Peyer's patch (tissue), 4 donors: ENCODE data around the gene CES5A.
"Not testable (repeated sequence)": the region's sequence is repeated elsewhere in the genome, so short reads cannot be mapped to it uniquely, and the experiment has no call there.

Experiments used
- POLR2A ChIP-seq, 2 donors: fragments of 450-650 bp; IDR thresholded peaks; one replicate each; pipeline ENCODE4 v1.5.1; 2017; ENCODE audit warnings: antibody characterized with exemption in 2 of 2, mild to moderate bottlenecking in 2 of 2, moderate library complexity in 2 of 2
- TF ChIP-seq, protein P1 (sequence below), 6 experiments: fragments of 450-650 bp in 4 of 6; fragments of 200-600 bp in 2 of 6; sonication (generic) in 1 of 6; IDR thresholded peaks; one replicate each; pipeline ENCODE4 v1.5.1; 2017 to 2019; ENCODE audit warnings: antibody characterized with exemption in 6 of 6, mild to moderate bottlenecking in 3 of 6, moderate library complexity in 1 of 6

GRCh38 chr16:55813730-55814129, 61.4 kb downstream of the CES5A start:
- TF ChIP-seq, protein P1, sequence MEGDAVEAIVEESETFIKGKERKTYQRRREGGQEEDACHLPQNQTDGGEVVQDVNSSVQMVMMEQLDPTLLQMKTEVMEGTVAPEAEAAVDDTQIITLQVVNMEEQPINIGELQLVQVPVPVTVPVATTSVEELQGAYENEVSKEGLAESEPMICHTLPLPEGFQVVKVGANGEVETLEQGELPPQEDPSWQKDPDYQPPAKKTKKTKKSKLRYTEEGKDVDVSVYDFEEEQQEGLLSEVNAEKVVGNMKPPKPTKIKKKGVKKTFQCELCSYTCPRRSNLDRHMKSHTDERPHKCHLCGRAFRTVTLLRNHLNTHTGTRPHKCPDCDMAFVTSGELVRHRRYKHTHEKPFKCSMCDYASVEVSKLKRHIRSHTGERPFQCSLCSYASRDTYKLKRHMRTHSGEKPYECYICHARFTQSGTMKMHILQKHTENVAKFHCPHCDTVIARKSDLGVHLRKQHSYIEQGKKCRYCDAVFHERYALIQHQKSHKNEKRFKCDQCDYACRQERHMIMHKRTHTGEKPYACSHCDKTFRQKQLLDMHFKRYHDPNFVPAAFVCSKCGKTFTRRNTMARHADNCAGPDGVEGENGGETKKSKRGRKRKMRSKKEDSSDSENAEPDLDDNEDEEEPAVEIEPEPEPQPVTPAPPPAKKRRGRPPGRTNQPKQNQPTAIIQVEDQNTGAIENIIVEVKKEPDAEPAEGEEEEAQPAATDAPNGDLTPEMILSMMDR (IDR thresholded peaks at IDR 0.05): not testable (repeated sequence)
- TF ChIP-seq POLR2A (IDR thresholded peaks at IDR 0.05): not testable (repeated sequence)
